ENCODE measurements around the gene ST6GALNAC1.

ST6GALNAC1 gene

DNA sequence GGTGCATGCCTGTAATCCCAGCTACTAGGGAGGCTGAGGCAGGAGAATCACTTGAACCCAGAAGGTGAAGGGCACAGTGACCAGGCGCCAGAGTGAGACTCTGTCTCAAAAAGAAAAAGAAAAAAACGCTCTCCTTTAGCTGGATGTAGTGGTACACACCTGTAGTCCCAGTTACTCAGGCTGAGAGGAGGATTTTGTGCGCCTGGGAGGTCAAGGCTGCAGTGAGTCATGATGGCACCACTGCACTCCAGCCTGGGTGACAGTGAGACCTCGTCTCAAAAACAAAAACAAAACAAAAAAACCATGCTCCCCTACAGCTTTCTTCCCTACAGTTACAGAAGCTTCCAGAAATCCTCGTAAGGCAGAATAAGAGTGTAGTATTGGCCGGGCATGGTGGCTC lies 33.1 kb upstream of the ST6GALNAC1 start:
- DNase-seq (ENCODE audit: low spot score): no peak

DNA sequence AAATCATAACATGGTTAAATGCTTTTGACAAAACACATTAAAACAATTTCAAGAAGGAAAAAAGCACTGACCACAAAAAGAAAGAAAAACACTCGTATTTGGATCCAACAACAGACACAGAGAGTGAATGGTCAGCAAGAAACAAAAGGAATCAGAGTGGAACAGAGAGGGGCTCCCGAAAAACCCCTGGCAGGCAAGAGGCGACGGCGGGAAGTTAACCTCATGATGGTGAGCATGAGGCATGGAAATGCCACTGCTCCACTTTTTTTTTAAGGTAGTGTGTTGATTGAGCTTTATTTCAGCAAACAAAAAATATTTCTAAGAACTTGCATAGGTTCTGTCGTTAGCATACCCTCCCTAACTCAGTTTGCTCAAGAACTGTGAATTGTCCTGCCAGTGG lies 32.1 kb upstream of the ST6GALNAC1 start:
- DNase-seq (ENCODE audit: low spot score): no peak

DNA sequence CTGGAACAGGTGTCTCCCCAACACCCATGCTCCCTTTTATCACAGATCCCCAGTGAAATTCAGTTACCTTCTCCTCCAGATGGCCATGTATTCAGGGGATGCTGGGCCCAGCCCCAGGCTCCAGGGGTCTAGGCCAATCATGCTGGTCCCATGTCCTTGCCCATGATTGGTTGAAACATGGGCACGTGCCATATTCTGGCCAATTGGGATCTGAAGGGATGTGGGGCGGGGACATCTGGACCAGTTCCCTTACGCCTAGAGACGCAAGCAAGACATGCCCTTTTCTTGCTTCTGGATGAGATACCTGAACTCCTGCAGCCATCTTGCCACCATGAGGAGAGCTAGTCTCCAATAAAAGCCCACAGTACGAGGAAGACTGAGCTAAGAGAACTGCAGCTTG lies 31.0 kb upstream of the ST6GALNAC1 start:
- no peak for DNase-seq (ENCODE audit: low spot score)

DNA sequence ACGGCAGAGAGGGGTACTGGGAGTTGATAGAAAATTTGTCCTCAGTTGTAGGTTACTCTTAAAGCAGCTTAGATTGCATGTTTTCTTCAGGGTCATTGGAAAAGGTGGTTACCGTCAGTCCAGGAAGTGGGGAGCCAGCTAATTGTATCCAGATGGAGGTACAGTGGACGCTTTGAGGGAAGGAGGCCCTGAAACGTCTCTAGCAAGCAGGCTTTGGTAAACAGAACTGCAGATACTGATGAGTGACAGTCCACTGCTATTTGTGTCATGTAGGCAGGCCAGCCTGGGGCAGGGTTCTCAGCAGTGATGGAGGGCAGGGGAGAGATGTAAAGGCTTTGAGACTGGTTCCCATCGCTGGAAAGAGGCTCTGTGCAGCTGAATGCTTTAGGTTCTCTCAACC lies 30.2 kb upstream of the ST6GALNAC1 start:
- DNase-seq (ENCODE audit: low spot score): no peak

DNA sequence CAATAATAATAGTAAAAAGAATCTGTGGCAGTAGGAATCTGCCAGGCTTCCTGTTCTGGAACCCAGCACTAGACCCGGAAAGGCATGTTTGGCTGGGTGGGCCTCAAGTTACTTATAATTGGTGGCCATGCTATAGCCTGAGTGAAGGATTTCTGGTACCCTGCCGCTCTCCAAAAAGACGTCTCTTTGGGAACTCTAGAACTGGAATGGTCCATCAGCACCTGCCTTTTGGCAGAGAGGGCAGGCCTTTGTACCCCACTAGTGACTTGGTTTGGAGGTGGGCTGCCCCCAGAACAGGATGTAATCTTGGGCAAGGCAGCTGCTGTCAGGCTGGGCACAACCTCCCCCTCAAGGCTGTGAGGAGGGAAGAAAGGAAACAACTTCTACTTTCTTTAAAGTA lies 29.3 kb upstream of the ST6GALNAC1 start:
- DNase-seq (ENCODE audit: low spot score): no peak

DNA sequence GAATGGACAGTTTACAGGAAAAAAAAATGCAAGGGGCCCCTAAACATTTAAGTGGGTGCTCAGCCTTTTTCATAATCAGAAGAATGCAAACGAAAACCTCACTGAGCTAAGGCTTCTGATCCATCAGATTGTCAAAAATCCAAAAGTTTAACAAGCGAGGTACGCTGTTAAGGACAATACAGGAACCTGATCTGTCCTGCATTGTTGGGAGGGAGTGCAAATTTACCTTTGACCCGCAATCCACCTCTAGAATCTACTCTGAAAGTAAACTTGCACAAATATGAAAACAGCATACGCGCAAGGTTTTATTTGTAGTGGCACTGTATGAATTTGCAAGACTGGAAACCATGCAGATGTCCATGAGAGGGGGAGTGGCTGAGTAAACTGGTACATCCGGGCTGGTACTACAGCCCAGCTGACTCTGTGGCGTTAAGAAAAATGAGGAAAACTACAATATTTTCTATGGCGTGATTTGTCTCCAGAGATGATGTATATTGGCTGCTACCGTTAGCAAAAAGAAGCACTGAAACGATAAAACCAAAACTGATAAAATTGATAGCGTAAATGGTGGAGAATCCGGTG lies 28.8 kb upstream of the ST6GALNAC1 start:
- no peak for DNase-seq (ENCODE audit: low spot score)

DNA sequence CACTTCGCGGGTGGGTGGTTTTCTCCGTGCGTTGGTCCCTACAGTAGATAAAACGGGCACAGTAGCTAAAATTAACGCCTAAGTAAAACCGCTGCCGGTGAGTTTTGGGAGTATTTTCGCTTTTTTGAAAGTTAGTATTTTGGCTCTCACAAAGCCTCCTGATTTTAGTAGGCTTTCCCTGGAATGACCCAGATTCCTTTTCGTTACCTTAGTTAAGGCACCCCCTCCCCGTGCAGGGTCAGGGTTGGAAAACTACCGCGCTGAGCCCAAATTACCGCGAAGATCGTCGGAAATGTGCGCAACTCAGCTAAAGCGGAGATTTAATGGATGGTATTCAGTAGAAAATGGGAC lies 28.3 kb upstream of the ST6GALNAC1 start:
- DNase-seq (ENCODE audit: low spot score): no peak

DNA sequence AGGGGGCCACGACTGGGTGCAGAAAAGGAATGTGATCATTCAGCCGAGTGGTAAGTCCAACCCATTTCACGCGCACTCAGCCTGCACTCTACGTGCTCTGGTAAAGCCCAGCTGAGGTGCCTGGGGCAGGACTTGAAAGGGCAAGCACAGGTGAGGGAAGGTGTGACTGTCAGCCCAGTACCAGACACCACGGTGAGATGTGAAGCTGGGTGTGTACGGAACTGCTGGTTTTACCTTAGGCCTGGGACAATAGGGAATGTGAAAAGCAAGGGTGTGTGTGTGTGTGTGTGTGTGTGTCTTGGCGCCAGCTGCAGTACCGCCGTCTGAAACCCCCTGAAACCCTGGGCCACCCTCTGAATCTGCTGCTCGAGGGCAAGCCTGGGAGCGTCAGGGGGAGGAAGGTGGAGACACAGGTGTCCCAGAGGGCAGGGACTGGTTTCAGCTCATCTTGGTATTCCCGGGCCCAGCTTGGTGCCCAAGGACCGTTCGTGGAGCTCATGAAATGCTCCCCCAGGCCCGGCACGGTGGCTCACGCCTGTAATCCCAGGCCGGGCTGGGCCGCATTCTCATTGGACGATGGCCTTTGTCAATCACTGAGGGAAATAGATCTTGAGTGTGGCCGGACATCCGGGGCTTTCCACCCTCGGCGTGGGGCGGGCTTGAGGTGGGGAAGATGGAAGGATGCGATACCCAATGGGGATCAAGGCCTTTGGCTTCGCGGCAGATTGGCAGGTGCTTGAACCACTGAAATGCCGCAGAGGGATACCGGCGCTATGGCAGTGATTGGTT lies 27.8 kb upstream of the ST6GALNAC1 start:
- peak; percentile 100 for DNase-seq (ENCODE audit: low spot score)

DNA sequence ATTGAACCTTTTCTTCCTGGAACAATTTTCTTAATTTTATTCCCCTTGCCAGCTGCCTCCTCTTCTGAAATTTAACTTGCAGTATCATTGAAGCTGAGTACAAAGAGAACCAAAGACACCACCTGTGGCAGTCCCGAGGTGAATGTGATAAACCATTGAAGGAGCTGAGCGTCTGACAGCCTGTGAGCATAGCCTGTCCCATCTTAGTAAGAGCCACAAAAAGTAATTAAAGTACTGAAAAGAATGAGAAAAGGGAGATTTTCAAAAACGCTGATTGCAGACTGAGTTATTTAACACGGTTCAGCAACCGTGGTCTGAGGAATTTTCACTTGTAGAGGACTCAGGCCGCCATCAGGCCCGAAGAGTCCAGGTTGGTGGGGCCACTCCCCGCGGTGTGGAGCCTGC lies 27.2 kb upstream of the ST6GALNAC1 start:
- DNase-seq (ENCODE audit: low spot score): no peak

DNA sequence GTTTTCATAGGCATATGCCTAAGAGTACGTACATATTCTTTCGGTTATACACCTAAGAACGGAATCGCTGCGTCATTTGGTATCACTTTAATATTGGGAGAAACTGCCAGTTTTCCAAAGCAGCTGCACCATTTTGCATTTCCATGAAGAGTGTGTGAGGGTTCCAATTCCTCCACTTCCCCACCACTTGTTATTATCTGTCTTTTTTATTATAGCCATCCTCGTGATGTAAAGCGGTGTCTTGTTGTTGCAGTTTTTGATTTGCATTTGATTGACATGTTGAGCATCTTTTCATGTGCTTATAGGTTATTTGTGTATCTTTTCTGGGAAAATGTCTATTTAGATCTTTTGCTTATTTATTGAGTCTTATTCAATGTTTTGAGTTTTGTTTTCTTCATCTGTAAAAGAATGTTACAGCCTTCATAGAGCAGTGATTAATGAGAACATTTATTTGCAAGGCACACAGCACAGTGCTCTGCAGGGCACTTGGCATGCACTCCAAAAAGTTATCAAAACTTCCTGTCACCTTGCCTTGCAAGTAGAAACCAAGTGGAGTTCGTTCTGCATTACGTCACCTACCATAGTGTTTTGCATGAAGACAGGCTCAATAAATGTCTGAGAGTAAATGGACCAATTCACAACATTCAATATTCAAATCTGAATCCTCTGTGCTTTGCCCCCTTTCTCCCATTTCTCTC lies 26.6 kb upstream of the ST6GALNAC1 start:
- DNase-seq (ENCODE audit: low spot score): no peak

DNA sequence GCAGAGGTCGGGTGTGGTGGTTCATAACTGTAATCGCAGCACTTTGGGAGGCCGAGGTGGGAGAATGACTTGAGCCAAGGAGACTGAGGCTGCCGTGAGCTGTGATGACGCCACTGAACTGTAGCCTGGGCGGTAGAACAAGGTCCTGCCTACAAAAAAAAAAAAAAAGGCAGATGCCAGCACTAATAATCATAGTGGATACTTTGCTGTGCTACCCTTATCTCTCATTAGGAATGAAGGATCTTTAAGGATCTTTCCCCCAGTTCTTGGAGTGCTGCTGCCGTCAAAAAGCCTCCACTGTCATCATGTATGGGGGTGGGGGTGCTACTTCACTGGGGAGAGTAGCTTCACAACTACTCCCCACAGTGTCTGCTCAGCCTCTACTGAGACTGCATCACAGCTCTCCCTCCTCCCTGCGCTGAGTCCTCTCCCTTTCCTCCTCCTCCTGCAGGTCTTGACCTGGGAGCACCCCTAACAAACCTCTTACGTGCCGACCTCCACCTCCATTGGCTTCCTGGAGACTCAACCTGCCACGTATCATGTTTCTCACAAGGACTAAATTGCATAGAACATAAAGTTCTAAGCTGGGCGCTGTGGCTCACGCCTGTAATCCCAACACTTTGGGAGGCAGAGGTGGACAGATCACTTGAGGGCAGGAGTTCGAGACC lies 24.4 kb upstream of the ST6GALNAC1 start:
- no peak for DNase-seq (ENCODE audit: low spot score)

DNA sequence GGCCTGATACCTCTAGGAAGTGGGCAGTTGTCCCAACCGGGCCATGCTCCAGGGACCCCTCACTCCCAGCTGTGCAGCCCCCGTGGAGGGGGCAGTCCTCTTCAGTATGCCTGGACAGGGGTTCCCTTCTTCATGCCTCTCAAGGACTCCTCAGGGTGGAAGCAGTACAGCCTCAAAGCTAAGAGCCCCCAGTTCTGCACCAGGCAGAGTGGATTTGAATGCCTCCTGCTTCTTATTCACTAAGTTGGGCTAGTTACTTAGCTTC lies 23.9 kb upstream of the ST6GALNAC1 start:
- DNase-seq (ENCODE audit: low spot score): no peak

DNA sequence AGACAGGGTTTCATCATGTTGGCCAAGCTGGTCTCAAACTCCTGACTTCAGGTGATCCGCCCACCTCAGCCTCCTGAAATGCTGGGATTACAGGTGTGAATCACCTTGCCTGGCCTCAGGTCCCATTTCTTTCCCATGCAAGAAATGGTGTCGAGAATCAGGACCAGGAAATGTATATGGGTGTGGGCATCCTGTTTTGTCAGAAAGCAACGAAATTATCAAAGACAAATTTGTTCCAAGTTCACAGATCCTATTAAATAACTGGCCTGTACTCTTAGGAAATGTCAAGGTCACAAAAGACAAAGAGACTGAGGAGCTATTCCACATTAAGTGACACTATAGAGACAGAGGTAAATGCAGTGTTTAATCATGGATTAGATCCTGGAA lies 17.1 kb upstream of the ST6GALNAC1 start:
- DNase-seq (ENCODE audit: low spot score): no peak

DNA sequence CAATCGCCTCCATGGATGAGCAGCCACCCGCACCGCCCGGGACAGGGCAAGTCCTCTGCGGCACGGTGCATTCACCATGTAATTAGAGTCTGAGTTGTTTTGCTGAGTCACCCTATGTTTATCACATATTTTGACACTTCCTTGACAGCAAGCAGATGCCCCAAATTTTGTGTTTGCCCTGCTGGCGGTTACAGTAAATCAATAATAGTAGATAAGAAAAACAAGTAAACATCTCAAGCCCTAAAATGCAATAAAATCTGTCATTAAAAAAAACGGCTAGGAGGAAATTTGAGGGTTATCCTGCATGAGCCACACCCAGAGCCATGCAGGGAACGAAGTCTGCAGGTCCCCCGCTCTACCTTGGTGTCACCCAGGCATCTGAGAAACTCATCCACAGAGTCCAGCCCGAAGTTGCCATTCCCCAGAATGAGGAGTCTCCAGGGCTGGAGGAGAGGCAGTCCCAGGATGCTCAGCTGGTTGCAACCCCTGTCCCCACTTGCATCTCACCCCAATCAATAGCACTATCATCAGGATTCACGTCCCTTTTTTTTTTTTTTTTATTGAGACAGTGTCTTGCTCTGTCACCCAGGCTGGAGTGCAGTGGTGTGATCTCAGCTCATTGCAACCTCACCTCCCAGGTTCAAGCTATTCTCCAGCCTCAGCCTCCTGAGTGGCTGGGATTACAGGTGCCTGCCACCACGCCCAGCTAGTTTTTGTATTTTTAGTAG lies 16.5 kb upstream of the ST6GALNAC1 start:
- peak; percentile 83 for DNase-seq (ENCODE audit: low spot score)

DNA sequence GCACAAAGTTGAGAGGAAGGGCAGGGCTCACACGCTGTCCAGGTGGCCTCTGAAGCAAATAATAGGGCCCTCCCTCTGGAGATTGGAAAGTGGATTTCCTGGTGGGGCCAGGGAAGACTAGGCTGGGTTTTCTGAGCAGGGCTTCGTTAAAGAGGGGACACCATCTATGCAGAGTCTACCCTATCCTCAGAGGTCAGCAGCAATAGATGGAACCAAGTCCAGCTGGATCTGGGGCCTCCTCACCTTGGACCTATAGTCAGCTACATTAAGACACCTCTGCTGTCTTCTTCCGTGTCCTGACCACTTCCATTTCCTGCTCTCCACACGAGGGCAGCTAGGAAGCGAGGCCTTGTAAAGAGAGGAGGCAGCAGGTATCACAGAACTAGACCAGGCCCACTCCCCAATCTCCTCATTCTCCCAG lies 14.7 kb upstream of the ST6GALNAC1 start:
- no peak for DNase-seq (ENCODE audit: low spot score)

DNA sequence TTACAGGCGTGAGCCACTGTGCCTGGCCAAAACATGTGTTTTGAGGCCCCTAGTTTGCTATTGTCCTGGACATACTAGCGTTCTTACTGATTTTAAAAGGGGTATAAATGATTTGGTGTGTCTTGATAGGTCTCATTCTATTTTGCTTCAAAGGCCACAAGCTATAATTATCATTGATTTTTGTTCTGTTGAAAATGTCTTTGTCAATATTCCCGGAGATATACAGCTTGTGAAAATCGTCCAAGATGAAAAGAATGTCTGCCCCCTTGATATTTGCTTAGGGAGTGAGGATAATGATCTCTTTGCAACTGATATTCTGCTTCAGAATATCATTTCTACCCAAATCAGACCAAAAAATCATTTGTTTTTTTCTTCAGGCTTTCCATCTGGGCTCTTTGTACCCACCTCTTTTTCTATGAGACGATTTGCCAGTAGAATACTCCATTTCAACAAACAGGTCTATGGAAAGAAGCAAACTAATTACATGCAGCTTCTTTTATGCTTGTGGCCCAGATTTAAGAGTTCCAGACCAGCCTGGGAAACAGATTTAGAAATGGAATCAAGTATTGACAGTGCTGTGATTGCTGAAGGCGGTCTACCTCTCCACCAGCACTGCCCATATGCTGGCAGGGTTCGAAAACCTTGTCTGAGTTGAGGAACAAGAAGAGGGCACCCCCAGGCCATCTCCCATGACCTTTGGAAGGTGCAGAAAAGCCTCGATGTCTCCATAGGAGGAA lies 14.1 kb upstream of the ST6GALNAC1 start:
- DNase-seq (ENCODE audit: low spot score): no peak

DNA sequence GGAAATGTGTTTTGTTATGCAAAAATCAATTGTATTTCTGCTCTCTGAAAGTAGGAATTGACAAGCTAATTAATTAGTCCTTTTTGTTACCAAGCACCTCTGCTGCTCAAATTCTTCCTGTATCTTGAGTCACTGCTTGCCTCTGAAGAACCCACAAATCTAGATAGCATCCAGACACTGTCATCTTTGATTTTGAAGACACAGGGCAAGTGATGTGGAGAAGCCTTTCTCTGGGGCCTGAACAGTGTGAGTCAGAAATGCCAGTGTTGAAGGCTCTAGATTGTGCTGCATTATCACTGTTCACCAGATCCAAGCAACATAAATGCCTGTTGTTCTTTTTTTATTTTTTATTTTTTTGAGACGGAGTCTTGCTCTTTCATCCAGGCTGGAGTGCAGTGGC lies 10.9 kb upstream of the ST6GALNAC1 start:
- no peak for DNase-seq (ENCODE audit: low spot score)

DNA sequence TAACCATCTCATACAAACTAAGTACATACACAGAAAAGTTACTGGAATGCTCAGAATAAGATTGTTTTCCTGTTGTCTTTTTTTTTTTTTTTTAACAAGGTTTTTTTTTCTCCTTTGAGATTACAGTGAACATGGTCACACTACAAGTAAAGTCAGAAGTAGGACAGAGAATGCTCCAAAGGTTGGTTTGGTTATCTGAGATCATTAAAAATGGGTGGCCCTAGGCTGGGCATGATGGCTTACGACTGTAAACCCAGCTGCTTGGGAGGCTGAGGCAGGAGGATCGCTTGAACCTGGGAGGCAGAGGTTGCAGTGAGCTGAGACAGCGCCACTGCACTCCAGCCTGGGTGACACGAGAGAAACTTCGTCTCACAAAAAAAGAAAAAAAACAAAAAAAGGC lies 6.9 kb upstream of the ST6GALNAC1 start:
- no peak for DNase-seq (ENCODE audit: low spot score)

DNA sequence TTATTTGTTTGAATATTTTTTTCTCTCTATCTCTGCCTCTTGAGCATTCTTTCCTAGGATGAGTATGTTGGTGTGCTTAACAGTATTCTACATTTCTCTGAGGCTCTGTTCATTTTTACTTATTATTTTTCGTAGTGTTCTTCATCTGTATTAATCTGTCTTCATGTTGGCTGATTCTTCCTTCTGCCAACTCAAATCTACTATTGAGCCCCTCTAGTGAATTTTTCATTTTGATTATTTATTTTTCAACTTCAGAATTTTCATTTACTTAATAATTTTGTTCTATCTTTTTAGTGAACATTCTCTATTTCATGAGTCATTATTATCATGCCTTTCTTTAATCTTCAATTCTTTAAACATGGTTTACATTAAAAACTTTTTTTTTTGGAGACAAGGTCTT lies 3.2 kb upstream of the ST6GALNAC1 start:
- no peak for DNase-seq (ENCODE audit: low spot score)

DNA sequence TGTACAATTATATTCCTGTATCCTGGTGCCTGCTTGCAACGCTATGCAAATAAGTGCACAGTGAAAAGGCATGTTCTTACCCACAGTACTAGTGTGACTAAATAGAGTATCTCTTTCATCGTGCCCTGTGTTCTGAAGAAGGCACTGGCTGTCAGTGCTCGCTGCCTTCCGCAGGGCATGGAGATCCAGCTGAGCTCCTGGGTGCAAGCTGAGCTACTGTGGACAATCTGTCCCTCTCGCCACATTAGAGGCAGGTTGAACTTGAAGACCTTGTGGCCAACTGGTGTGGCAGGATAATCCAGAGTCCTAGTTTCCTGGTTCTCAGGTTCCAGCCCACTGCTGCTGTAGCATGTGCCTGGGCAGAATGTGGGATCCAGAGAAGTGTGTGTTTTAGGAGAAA lies 1.9 kb upstream of the ST6GALNAC1 start:
- DNase-seq (ENCODE audit: low spot score): no peak

DNA sequence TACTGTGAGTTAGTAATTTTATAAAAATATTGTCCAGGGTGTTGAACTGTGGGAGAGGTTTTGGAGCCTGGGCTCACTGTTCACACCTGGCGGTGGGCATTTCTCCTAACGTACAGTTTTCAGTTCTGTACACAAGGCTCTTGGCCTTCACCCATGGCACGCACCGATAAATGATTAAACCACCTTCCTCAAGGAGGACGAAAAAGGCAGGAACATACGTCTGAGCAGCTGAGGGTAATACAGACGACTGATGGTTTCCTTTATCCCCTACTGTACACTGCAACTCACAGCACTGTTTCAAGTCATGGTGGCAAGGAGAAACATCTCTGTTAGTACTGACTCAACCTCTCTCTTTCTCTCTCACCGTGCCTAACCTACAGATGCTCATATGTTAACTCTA lies 1.4 kb upstream of the ST6GALNAC1 start:
- DNase-seq (ENCODE audit: low spot score): no peak

DNA sequence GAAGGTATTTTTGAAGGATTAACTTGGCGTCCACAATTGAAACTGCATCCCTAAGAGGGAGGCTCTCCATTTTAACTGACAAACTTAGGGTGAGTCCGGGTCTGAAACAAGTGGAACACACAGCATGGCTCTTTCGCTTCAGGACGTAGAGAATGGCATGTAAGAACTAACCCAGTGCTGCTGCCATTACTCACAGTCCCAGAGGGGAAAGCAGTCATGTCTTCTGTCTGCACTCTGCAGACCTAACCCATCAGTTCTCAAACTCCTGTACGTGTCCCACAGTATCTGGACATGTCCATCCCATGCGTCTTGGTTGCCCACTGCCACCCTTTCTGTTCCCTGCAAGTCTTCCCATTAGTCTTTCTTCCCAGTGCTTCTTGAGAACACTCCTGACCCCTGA lies 563 bp downstream of the ST6GALNAC1 start:
- peak; percentile 23 for DNase-seq (ENCODE audit: low spot score)
